Adrenal gland (tissue), 12 donors: Measurements from ENCODE around the gene USP38. TPM values are rescaled to one million over a fixed set of nuclear protein-coding genes. Genes with fewer than 3 reads are reported as not detected.
"Not testable (repeated sequence)": the region's sequence is repeated elsewhere in the genome, so short reads cannot be mapped to it uniquely, and the experiment has no call there.

Experiments used
- DNase-seq, 7 donors: peaks; one replicate each; pipeline ENCODE4 v3.0.0-alpha.2; 2019 to 2020
- H3K27ac ChIP-seq, 5 donors: fragments of 200-600 bp; sonication (generic) in 4 of 5; 1 replicate in 3 of 5; 2 replicates in 2 of 5; pipeline versions ENCODE4 v1.5.1 to v1.8.0; 2016 to 2020; ENCODE audit warnings: mild to moderate bottlenecking in 1 of 5
- H3K27me3 ChIP-seq: fragments of 200-600 bp; 2 replicates; pipeline ENCODE4 v1.8.0; 2021
- H3K36me3 ChIP-seq, 2 donors: fragments of 200-600 bp; replicated peaks in 1 of 2; 1 replicate in 1 of 2; 2 replicates in 1 of 2; pipeline versions ENCODE4 v1.5.1 to v1.8.0; 2018 to 2022
- H3K4me1 ChIP-seq, 2 donors: fragments of 200-600 bp; replicated peaks in 1 of 2; 1 replicate in 1 of 2; 2 replicates in 1 of 2; pipeline versions ENCODE4 v1.5.1 to v1.8.0; 2018 to 2021
- H3K4me3 ChIP-seq, 4 donors: fragments of 200-600 bp; sonication (generic) in 3 of 4; one replicate each; pipeline ENCODE4 v1.5.1; 2016 to 2018
- H3K9me3 ChIP-seq, 3 donors: fragments of 200-600 bp; sonication (generic) in 1 of 3; replicated peaks in 1 of 3; 1 replicate in 2 of 3; 2 replicates in 1 of 3; pipeline versions ENCODE4 v1.5.1 to v1.8.0; 2016 to 2021
- POLR2A ChIP-seq, 2 donors: fragments of 450-650 bp; IDR thresholded peaks; one replicate each; pipeline ENCODE4 v1.6.1; 2017; ENCODE audit warnings: antibody characterized with exemption in 2 of 2, mild to moderate bottlenecking in 2 of 2, moderate library complexity in 1 of 2
- WGBS, 4 donors: extraction: QIAGEN DNeasy Blood & Tissue Kit in 2 of 4; methylation state at CpG; one replicate each; pipeline versions ENCODE4 v1.1.5 to v1.1.7; 2013 to 2017; 5-methylcytosine and 5-hydroxymethylcytosine counted together
- intact Hi-C, 2 donors: fragments of 100-400 bp; cut with DNase I; formaldehyde crosslinking; loops; one replicate each; pipeline versions ENCODE4 v1.14.1 to v1.15.0; 2022 to 2023
- polyA plus RNA-seq, 3 donors: library from polyadenylated mRNA; stranded (reverse); fragments of 200-250 nt in 2 of 3; fragments of 350-450 nt in 1 of 3; fragmentation: Illumina TruSeq in 1 of 3; extraction: RNeasy Lipid Tissue Mini Kit (QIAGEN cat#74804) in 1 of 3; gene quantifications; one replicate each; pipeline ENCODE4 v1.2.3, GENCODE V29; 2013 to 2014
- total RNA-seq, 9 donors: library from RNA; depleted of rRNA in 4 of 9; stranded (reverse); fragments of >200 nt in 4 of 9; fragments of 120-200 nt in 1 of 9; fragmentation: NEBNext Ultra II Directional in 1 of 9; extraction: Animal tissue kit (Norgen Biotek cat#: 25700) in 1 of 9; gene quantifications; one replicate each; pipeline versions ENCODE4 v1.1.0 to v1.2.4, GENCODE V29; 2013 to 2023
- TF ChIP-seq, protein P1 (sequence below), 6 experiments: fragments of 450-650 bp in 4 of 6; fragments of 200-600 bp in 2 of 6; sonication (generic) in 1 of 6; IDR thresholded peaks; 1 replicate in 5 of 6; 2 replicates in 1 of 6; pipeline versions ENCODE4 v1.5.1 to v1.8.0; 2016 to 2021; ENCODE audit warnings: antibody characterized with exemption in 6 of 6, mild to moderate bottlenecking in 2 of 6, moderate library complexity in 1 of 6
- donor health status: healthy with polysubstance abuse.
- donor health status: Bipolar disorder and iron deficiency.
- donor health status: DM: yes; HTN: yes; CAD: no.
- donor health status: DM: no; HTN: no; CAD: no.
- donor health status: DM: no; HTN: no; CAD: no.
- donor health status: DM: yes; HTN: yes; CAD: no.

The USP38 gene
- total and polyA plus RNA-seq, 12 donors = 3.2 to 37.4 (median 20.2) TPM

DNA sequence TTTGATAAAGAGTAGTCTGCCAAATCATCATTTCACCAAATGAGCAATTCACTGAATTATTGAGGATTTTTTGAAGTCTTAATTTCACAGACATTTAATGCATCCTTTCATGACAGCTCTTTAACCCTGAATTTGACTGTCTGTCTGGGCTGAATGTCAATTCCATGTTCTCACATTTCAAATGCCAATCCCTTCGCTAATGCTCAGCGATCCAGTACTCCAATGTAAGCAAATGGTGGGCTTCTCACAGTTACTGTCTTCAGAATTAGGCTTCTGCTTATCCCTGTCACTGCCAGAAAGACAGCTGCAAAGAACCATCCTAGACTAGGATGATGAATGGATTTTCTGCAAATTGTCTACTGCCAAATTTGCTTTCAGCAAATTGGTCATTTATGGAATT is 36.2 kb upstream of the USP38 start:
- H3K9me3 ChIP-seq = no peaks in the 10 kb centered on the region
- no peaks in the 10 kb centered on the region for H3K4me1 ChIP-seq
- intact Hi-C loops = no loop called here
- H3K27ac ChIP-seq = no peak overlapping the region
- no peaks in the 10 kb centered on the region for H3K27me3 ChIP-seq
- no peaks in the 10 kb centered on the region for H3K36me3 ChIP-seq
- DNase-seq = no peak
- no peak overlapping the region for H3K4me3 ChIP-seq
- TF ChIP-seq, protein P1, sequence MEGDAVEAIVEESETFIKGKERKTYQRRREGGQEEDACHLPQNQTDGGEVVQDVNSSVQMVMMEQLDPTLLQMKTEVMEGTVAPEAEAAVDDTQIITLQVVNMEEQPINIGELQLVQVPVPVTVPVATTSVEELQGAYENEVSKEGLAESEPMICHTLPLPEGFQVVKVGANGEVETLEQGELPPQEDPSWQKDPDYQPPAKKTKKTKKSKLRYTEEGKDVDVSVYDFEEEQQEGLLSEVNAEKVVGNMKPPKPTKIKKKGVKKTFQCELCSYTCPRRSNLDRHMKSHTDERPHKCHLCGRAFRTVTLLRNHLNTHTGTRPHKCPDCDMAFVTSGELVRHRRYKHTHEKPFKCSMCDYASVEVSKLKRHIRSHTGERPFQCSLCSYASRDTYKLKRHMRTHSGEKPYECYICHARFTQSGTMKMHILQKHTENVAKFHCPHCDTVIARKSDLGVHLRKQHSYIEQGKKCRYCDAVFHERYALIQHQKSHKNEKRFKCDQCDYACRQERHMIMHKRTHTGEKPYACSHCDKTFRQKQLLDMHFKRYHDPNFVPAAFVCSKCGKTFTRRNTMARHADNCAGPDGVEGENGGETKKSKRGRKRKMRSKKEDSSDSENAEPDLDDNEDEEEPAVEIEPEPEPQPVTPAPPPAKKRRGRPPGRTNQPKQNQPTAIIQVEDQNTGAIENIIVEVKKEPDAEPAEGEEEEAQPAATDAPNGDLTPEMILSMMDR (IDR thresholded peaks at IDR 0.05) = no peak
- no peak for TF ChIP-seq POLR2A (IDR thresholded peaks at IDR 0.05)
- WGBS, 4 donors = 70 to 89% (median 82%) methylated on average over 2 of the region's 2 CpGs

DNA sequence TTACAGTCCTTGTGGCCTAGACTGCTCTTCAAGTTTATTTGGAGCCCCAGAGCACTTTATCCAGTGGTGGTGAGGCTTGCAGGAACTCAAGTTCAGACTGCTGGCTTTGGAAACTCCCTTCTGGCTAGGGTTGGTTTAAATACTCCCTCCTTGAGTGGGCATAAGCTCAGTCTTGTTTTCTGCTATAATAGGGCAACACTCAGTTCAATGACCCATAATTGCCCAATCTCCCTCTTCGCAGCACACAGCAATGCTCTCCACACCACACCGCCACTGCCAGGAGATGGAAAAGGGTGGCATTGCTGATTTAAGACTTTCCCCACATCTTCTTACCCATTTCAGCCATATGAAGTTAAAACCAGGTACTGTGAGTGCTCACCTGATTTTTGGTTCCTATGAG is 27.9 kb upstream of the USP38 start:
- DNase-seq = no peak
- intact Hi-C loops = no loop called here
- H3K4me3 ChIP-seq = no peak overlapping the region
- H3K27me3 ChIP-seq = no peaks in the 10 kb centered on the region
- no peaks in the 10 kb centered on the region for H3K36me3 ChIP-seq
- 94 to 100% (median 99%) methylated on average over 2 of the region's 2 CpGs for WGBS, 4 donors
- no peak overlapping the region for H3K27ac ChIP-seq
- no peaks in the 10 kb centered on the region for H3K9me3 ChIP-seq
- no peaks in the 10 kb centered on the region for H3K4me1 ChIP-seq
- TF ChIP-seq, protein P1 (IDR thresholded peaks at IDR 0.05) = no peak
- no peak for TF ChIP-seq POLR2A (IDR thresholded peaks at IDR 0.05)

DNA sequence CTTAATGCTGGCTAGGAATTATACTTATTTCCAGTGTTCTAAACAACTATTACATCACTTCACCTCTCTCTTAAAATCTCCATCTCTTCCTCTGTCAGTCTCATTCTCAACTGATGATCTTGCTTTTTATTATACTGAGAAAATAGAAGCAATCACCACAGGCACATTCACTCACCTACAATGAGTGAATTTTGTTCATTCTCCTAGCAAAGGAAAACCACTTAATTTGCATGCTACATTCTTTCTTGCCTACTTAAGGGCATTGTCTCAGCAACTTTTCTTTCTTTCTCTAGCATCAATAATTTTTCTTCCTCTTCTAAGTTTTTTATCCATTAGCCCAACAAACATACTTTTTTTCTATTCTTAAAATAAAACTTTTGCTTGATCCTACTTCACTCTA is 21.1 kb upstream of the USP38 start:
- Histone ChIP-seq H3K36me3 (no peaks in the 10 kb centered on the region), H3K4me3 (no peak overlapping the region), H3K27ac (no peak overlapping the region), H3K9me3 (no peaks in the 10 kb centered on the region), H3K27me3 (no peaks in the 10 kb centered on the region), H3K4me1 (no peaks in the 10 kb centered on the region)
- intact Hi-C loops = no loop called here
- no peak for DNase-seq
- no peak for TF ChIP-seq POLR2A (IDR thresholded peaks at IDR 0.05)
- TF ChIP-seq, protein P1 (IDR thresholded peaks at IDR 0.05) = no peak

DNA sequence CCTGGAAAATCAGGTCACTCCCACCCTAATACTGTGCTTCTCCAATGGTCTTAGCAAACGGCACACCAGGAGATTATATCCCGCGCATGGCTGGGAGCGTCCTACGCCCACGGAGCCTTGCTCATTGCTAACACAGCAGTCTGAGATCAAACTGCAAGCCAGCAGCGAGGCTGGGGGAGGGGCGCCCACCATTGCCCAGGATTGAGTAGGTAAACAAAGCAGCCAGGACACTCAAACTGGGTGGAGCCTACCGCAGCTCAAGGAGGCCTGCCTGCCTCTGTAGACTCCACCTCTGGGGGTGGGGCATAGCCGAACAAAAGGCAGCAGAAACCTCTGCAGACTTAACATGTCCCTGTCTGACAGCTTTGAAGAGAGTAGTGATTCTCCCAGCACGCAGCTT is 18.0 kb upstream of the USP38 start:
- H3K36me3 ChIP-seq, H3K27ac ChIP-seq, H3K27me3 ChIP-seq, H3K4me3 ChIP-seq, H3K4me1 ChIP-seq, intact Hi-C loops, H3K9me3 ChIP-seq, DNase-seq: not testable (repeated sequence)
- 93 to 96% (median 95%) methylated on average over 6 to 11 of the region's 11 CpGs for WGBS, 4 donors

DNA sequence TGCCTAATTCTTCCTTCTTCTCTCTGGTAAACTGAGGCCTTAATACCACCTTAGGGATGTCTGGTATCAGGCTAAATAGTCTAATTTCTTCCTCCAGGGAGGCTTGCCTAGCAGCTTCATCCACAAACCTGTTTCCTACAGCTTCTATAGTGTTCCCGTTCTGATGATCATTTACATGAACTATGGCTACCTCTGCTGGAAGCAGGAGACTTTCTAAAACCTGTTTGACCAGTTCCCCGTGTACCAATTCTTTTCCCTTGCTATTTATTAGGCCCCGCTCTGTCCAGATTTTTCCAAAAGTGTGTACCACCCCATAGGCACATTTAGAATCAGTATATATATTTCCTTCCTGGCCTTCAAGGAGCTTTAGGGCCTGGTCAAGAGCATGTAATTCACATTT is 5.8 kb upstream of the USP38 start:
- 96 to 99% (median 97%) methylated on average over 3 of the region's 3 CpGs for WGBS, 4 donors
- no peaks in the 10 kb centered on the region for H3K9me3 ChIP-seq
- intact Hi-C loops = no loop called here
- H3K27ac ChIP-seq = no peak overlapping the region
- no peak for TF ChIP-seq POLR2A (IDR thresholded peaks at IDR 0.05)
- TF ChIP-seq, protein P1 (IDR thresholded peaks at IDR 0.05) = no peak
- H3K4me3 ChIP-seq = no peak overlapping the region
- H3K4me1 ChIP-seq = peaks cover 0 to 7% of the 10 kb centered on the region in 2 donors
- no peaks in the 10 kb centered on the region for H3K36me3 ChIP-seq
- H3K27me3 ChIP-seq = no peaks in the 10 kb centered on the region
- DNase-seq = no peak
